ENCODE data around the gene CD9. TPM values are rescaled to one million over a fixed set of nuclear protein-coding genes. Genes with fewer than 3 reads are reported as not detected.

CD9 gene
- total and polyA plus RNA-seq, 2 donors (not counting 1 experiment from before 2014, with no cell fraction given), result 7.2 to 12.8 TPM

DNA sequence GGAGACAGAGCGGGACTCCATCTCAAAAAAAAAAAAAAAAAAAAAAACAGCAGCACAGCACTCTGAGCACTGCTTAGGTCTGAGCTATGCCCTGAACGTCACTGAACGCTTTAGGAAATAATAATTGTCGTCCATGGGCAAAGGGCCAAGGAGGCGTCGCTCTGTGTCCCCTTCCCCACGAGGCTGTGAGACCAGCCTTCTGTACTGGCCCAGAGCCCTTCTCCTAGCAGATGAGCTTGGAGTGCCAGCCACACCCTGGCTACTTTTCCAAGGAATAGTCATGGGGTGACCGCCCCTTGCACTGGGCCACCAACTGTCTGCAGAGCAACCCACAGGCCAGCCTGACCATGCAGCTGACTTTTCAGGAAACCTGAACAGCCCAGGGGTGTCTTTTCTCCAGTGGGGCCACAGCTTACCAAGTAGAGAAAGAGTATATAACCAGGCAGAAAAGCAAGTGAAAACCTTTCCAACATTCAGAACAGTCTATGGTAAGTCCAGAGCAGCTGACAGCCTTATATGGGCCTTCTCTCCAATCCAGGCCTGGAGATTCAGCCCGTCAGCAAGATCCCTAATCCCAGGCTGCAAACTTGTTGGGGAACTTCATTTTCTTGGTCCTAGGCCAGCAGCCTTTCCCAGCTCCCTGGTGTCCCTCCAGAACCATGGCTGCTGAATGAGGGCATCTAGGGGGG, 28.5 kb downstream of the CD9 start:
- no peaks in the 10 kb centered on the region for H3K27me3 ChIP-seq (replicated peaks in 1 of 4; ENCODE audit: control extremely low read depth in 1 of 4, control insufficient read depth in 3 of 4, insufficient read depth in 4 of 4, low read length in 3 of 4)
- ATAC-seq (ENCODE audit: low read depth), result no peak
- WGBS (ENCODE audit: insufficient coverage), result 92% methylated on average over 8 of the region's 9 CpGs
- ChIA-PET POLR2A (interaction anchor here (0.6 kb wide), 1 partner anchor 27 kb away, joined by 7 read pairs; no protein-coding TSS in a partner anchor), CTCF (interaction anchor here (0.8 kb wide), 1 partner anchor 12 kb away, joined by 3 read pairs; no protein-coding TSS in a partner anchor)
- Mint-ChIP-seq H3K9me3 (ENCODE audit: insufficient read depth) (no peaks in the 10 kb centered on the region), H3K4me1 (peaks cover 33% of the 10 kb centered on the region), H3K27ac (no peak overlapping the region), H3K4me3 (no peak overlapping the region), H3K27me3 (peaks cover 9% of the 10 kb centered on the region)
- H3K4me1 ChIP-seq (ENCODE audit: control insufficient read depth in 2 of 2, insufficient read depth in 2 of 2, low read length in 2 of 2), result peaks cover 35 to 47% of the 10 kb centered on the region in 2 donors
- no peaks in the 10 kb centered on the region for H3K9me3 ChIP-seq (ENCODE audit: control extremely low read depth in 1 of 3, control insufficient read depth in 2 of 3, insufficient read depth in 1 of 3, low read length in 2 of 3)
- intact Hi-C loops (cut with micrococcal nuclease), result no loop called here
- no peak for DNase-seq
- no peak overlapping the region for H3K27ac ChIP-seq (ENCODE audit: low read length in 2 of 2)
- no peak overlapping the region for H3K9ac ChIP-seq (ENCODE audit: low read length)
- H3K79me2 ChIP-seq (ENCODE audit: control insufficient read depth, insufficient read depth, low read length), result no peaks in the 10 kb centered on the region
- H2AFZ ChIP-seq (ENCODE audit: insufficient read depth, low read depth, low read length, poor library complexity, severe bottlenecking), result no peak overlapping the region
- TF ChIP-seq, protein P1, sequence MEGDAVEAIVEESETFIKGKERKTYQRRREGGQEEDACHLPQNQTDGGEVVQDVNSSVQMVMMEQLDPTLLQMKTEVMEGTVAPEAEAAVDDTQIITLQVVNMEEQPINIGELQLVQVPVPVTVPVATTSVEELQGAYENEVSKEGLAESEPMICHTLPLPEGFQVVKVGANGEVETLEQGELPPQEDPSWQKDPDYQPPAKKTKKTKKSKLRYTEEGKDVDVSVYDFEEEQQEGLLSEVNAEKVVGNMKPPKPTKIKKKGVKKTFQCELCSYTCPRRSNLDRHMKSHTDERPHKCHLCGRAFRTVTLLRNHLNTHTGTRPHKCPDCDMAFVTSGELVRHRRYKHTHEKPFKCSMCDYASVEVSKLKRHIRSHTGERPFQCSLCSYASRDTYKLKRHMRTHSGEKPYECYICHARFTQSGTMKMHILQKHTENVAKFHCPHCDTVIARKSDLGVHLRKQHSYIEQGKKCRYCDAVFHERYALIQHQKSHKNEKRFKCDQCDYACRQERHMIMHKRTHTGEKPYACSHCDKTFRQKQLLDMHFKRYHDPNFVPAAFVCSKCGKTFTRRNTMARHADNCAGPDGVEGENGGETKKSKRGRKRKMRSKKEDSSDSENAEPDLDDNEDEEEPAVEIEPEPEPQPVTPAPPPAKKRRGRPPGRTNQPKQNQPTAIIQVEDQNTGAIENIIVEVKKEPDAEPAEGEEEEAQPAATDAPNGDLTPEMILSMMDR (IDR thresholded peaks at IDR 0.05), result no peak
- TF ChIP-seq EZH2 (IDR thresholded peaks at IDR 0.05; ENCODE audit: borderline replicate concordance, insufficient read depth, low read depth, low read length, poor library complexity, severe bottlenecking), result no peak
- H3K36me3 ChIP-seq (replicated peaks in 1 of 2; ENCODE audit: control extremely low read depth in 1 of 2, control insufficient read depth in 1 of 2, extremely low read depth in 1 of 2, insufficient read depth in 2 of 2, low read length in 1 of 2), result no peaks in the 10 kb centered on the region
- no peaks in the 10 kb centered on the region for H4K20me1 ChIP-seq (ENCODE audit: control insufficient read depth, insufficient read depth, low read length, poor library complexity, severe bottlenecking)
- no peak overlapping the region for H3K4me3 ChIP-seq (ENCODE audit: control extremely low read depth in 1 of 5, extremely low read depth in 1 of 5, insufficient read depth in 1 of 5, low read depth in 2 of 5, low read length in 4 of 5)
- no peak overlapping the region for H3K4me2 ChIP-seq (replicated peaks; ENCODE audit: low read depth, low read length, poor library complexity, severe bottlenecking)

All from B cell (primary cell).